HepG2 (cell line): ENCODE results near the gene HEMK1. TPM values are rescaled to one million over a fixed set of nuclear protein-coding genes. Genes with fewer than 3 reads are reported as not detected.

Experiments
- ATAC-seq: fragments of 200-7000 bp; cut with Tn5 transposase; 3 replicates; pipeline ENCODE4 v1.9.1; 2020; ENCODE audit warnings: mild to moderate bottlenecking, moderate library complexity
- BruUV-seq: library from RNA; stranded (reverse); fragments of 400-500 nt; replicated peaks from 2 replicates; lab custom pipeline; 2021; lab: Mats Ljungman, UMichigan
- CTCF ChIA-PET: fragments of 300-600 bp; formaldehyde crosslinking; extraction: SDS; loops from one replicate; lab custom pipeline; 2021; ENCODE audit warnings: low total read pairs, inconsistent platforms, low intra/inter-chr PET ratio; lab: Yijun Ruan, JAX
- POLR2A ChIA-PET: fragments of 350-600 bp; sonication (Branson Sonifier 250); formaldehyde crosslinking; loops from one replicate; lab custom pipeline; 2020; ENCODE audit warnings: antibody characterized with exemption, inconsistent platforms; lab: Yijun Ruan, JAX
- DNase-seq: peaks from one replicate; pipeline ENCODE4 v3.0.0-alpha.2; 2015; ENCODE audit warnings: low spot score
- FAIRE-seq: peaks from 3 replicates; lab custom pipeline; 2011; peaks lifted over from hg19 to GRCh38; lab: Jason Lieb, UNC
- H2AFZ ChIP-seq: one replicate; pipeline ENCODE4 v1.6.1; 2011; ENCODE audit warnings: low read length, inconsistent platforms
- H3K27ac ChIP-seq: fragments of 300-600 bp; 3 replicates; pipeline ENCODE4 v1.8.0; 2011; ENCODE audit warnings: mixed run types, mild to moderate bottlenecking, mixed read lengths, low read length, inconsistent platforms; ENCODE audit not compliant: insufficient read depth; ENCODE audit errors: extremely low read length
- H3K27me3 ChIP-seq, 2 experiments: fragments of 200-600 bp in 1 of 2; 2 replicates in 1 of 2; 3 replicates in 1 of 2; pipeline versions ENCODE4 v1.6.0 to v1.8.0; 2011; ENCODE audit warnings: low read length in 2 of 2, mild to moderate bottlenecking in 2 of 2, moderate library complexity in 2 of 2, inconsistent platforms in 1 of 2; ENCODE audit not compliant: insufficient read depth in 2 of 2, control insufficient read depth in 1 of 2
- H3K36me3 ChIP-seq, 2 experiments: fragments of 200-600 bp in 1 of 2; replicated peaks in 1 of 2; 2 replicates in 1 of 2; 3 replicates in 1 of 2; pipeline versions ENCODE4 v1.5.1 to v1.8.0; 2011; ENCODE audit warnings: low read length in 2 of 2, inconsistent platforms in 1 of 2; ENCODE audit not compliant: insufficient read depth in 2 of 2, control insufficient read depth in 1 of 2
- H3K4me1 ChIP-seq: 2 replicates; pipeline ENCODE4 v1.5.1; 2012; ENCODE audit warnings: low read length, inconsistent platforms; ENCODE audit not compliant: insufficient read depth
- H3K4me2 ChIP-seq: 2 replicates; pipeline ENCODE4 v1.6.0; 2011; ENCODE audit warnings: low read depth, low read length, inconsistent platforms
- H3K4me3 ChIP-seq, 3 experiments: fragments of 200-600 bp in 1 of 3; sonication (generic), shearing (Covaris generic) in 1 of 3; replicated peaks in 1 of 3; 2 replicates each; pipeline ENCODE4 v1.5.1; 2011 to 2016; ENCODE audit warnings: low read length in 3 of 3, inconsistent platforms in 2 of 3, low read depth in 2 of 3, mild to moderate bottlenecking in 2 of 3, control low read depth in 1 of 3, mixed read lengths in 1 of 3; ENCODE audit not compliant: insufficient read depth in 1 of 3
- H3K79me2 ChIP-seq: one replicate; pipeline ENCODE4 v1.6.1; 2011; ENCODE audit warnings: low read length, inconsistent platforms; ENCODE audit not compliant: insufficient read depth
- H3K9ac ChIP-seq: 2 replicates; pipeline ENCODE4 v1.6.0; 2011; ENCODE audit warnings: mild to moderate bottlenecking, low read depth, low read length, inconsistent platforms; ENCODE audit not compliant: insufficient read depth
- H3K9me3 ChIP-seq: 2 replicates; pipeline ENCODE4 v1.5.1; 2012; ENCODE audit warnings: mild to moderate bottlenecking, low read length
- H4K20me1 ChIP-seq: 2 replicates; pipeline ENCODE4 v1.6.0; 2011; ENCODE audit warnings: inconsistent platforms, mild to moderate bottlenecking, low read length, moderate library complexity; ENCODE audit not compliant: insufficient read depth
- HDAC2 ChIP-seq: sonication (generic); formaldehyde crosslinking; IDR thresholded peaks from 2 replicates; pipeline ENCODE4 v1.4.0; 2020; ENCODE audit warnings: missing genetic modification reagents
- TEAD2 ChIP-seq: sonication (generic); formaldehyde crosslinking; IDR thresholded peaks from 2 replicates; pipeline ENCODE4 v1.9.0; 2021; ENCODE audit warnings: missing genetic modification reagents
- YY1 ChIP-seq: IDR thresholded peaks from 2 replicates; pipeline ENCODE4 v1.6.1; 2011; ENCODE audit warnings: low read length, low read depth, moderate library complexity, mild to moderate bottlenecking; ENCODE audit not compliant: insufficient read depth, insufficient replicate concordance
- ZFY ChIP-seq: sonication (generic); formaldehyde crosslinking; IDR thresholded peaks from 2 replicates; pipeline ENCODE4 v1.4.0; 2020; ENCODE audit warnings: missing genetic modification reagents
- ZNF563 ChIP-seq: sonication (generic); formaldehyde crosslinking; IDR thresholded peaks from 2 replicates; pipeline ENCODE4 v1.8.0; 2022; ENCODE audit warnings: mild to moderate bottlenecking, moderate library complexity, missing genetic modification reagents
- ZNF569 ChIP-seq: sonication (generic); formaldehyde crosslinking; IDR thresholded peaks from 2 replicates; pipeline ENCODE4 v1.5.0; 2020; ENCODE audit warnings: mild to moderate bottlenecking, missing genetic modification reagents, moderate library complexity, borderline replicate concordance
- ZNF781 ChIP-seq: sonication (generic); formaldehyde crosslinking; IDR thresholded peaks from 2 replicates; pipeline ENCODE4 v1.5.1; 2020; ENCODE audit warnings: borderline replicate concordance, mild to moderate bottlenecking, missing genetic modification reagents; ENCODE audit errors: not compliant biosample characterization
- WGBS: methylation state at CpG from one replicate; pipeline ENCODE4 v1.1.6; 2017; ENCODE audit warnings: low lambda C conversion rate; 5-methylcytosine and 5-hydroxymethylcytosine counted together
- in situ Hi-C: cut with HindIII; loops from 2 replicates; pipeline ENCODE4 v1.10.0; 2017; ENCODE audit warnings: low pct_unique_long_range_greater_than_20kb; ENCODE audit not compliant: extremely low pct_ligation_motif_present
- intact Hi-C: fragments of 100-400 bp; cut with micrococcal nuclease; formaldehyde crosslinking; loops from one replicate; pipeline ENCODE4 v1.10.0; 2022; ENCODE audit not compliant: unreplicated experiment
- polyA plus RNA-seq, 8 experiments: library from polyadenylated mRNA; depleted of rRNA in 3 of 8; stranded (reverse) in 7 of 8; unstranded in 1 of 8; fragments of >200 nt; fragmentation: Illumina TruSeq in 4 of 8; extraction: Trizol in 4 of 8; gene quantifications; 2 replicates each; pipeline versions ENCODE4 v1.2.1 to v1.2.3, GENCODE V29; 2011 to 2016; ENCODE audit warnings: low read depth in 4 of 8, missing spikeins in 1 of 8, mixed read lengths in 1 of 8; ENCODE audit not compliant: insufficient read depth in 1 of 8
- total RNA-seq, 5 experiments: library from RNA; depleted of rRNA; stranded (reverse); fragments of >200 nt; fragmentation: Illumina TruSeq; extraction: Trizol; gene quantifications; 2 replicates each; pipeline ENCODE4 v1.2.3, GENCODE V29; 2016; ENCODE audit warnings: low read depth in 1 of 5
- TF ChIP-seq, protein P1 (sequence below): sonication (generic); formaldehyde crosslinking; IDR thresholded peaks from 2 replicates; pipeline ENCODE4 v1.4.0; 2020; ENCODE audit warnings: missing genetic modification reagents
- TF ChIP-seq, protein P2 (sequence below): sonication (generic); formaldehyde crosslinking; IDR thresholded peaks from 2 replicates; pipeline ENCODE4 v1.5.1; 2020; ENCODE audit warnings: mild to moderate bottlenecking, missing genetic modification reagents, borderline replicate concordance
- TF ChIP-seq, protein P3 (sequence below): sonication (generic); formaldehyde crosslinking; IDR thresholded peaks from 2 replicates; pipeline ENCODE4 v1.5.0; 2020; ENCODE audit warnings: mild to moderate bottlenecking, low read depth, missing genetic modification reagents, borderline replicate concordance

The HEMK1 gene
- total and polyA plus RNA-seq, 2 of the 13 experiments (the other 11 are each of a cell fraction or from before 2014, with no cell fraction given): 9.8 to 12.6 TPM

DNA sequence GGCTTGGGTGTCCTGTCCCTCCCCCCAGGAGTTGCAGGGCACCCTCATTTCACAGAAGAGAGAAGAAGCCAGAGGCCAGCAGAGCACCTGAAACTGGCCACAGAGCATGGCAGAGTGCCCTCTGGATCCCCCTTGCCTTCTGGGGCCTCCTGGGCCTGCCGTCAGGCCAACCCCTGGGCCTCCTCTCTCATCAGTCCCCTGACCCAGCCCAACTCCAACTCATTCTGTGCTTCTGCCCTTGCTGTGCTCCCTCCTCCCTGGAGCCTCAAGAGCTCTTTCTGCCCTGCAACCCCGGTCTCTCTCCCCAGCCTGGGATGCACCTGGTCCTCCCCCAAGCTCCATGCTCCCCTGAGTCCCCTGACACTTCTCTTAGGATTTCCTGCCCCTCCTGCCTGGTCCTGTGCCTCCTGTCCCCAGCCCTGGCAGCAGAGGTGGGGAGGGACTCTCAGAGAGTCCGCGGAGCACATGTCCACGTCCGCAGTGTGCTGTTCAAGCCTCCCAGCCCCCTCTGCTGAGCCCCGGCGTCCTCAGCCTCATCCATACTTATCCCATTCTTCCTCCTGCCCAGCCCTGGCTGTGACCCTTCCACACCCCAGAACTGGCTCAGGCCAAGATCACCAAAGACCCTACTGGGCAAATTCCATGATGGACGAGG is 35.4 kb upstream of the HEMK1 start:
- Histone ChIP-seq H3K4me3 (no peak overlapping the region), H2AFZ (no peak overlapping the region), H3K36me3 (no peaks in the 10 kb centered on the region), H4K20me1 (no peaks in the 10 kb centered on the region), H3K9me3 (no peaks in the 10 kb centered on the region), H3K4me1 (no peaks in the 10 kb centered on the region), H3K4me2 (no peak overlapping the region), H3K79me2 (no peaks in the 10 kb centered on the region), H3K9ac (no peak overlapping the region), H3K27ac (no peak overlapping the region), H3K27me3 (peaks cover 7 to 85% of the 10 kb centered on the region in 2 experiments; a peak in 4 of 5 replicates)
- 2% methylated on average over 9 of the region's 9 CpGs for WGBS
- POLR2A ChIA-PET: no interaction called here
- CTCF ChIA-PET: no interaction called here
- DNase-seq: no peak
- no peak for FAIRE-seq
- in situ Hi-C loops: no loop called here
- ATAC-seq: no peak
- intact Hi-C loops: no loop called here
- no TSS peak for BruUV-seq
- TF ChIP-seq, protein P1, sequence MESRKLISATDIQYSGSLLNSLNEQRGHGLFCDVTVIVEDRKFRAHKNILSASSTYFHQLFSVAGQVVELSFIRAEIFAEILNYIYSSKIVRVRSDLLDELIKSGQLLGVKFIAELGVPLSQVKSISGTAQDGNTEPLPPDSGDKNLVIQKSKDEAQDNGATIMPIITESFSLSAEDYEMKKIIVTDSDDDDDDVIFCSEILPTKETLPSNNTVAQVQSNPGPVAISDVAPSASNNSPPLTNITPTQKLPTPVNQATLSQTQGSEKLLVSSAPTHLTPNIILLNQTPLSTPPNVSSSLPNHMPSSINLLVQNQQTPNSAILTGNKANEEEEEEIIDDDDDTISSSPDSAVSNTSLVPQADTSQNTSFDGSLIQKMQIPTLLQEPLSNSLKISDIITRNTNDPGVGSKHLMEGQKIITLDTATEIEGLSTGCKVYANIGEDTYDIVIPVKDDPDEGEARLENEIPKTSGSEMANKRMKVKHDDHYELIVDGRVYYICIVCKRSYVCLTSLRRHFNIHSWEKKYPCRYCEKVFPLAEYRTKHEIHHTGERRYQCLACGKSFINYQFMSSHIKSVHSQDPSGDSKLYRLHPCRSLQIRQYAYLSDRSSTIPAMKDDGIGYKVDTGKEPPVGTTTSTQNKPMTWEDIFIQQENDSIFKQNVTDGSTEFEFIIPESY (CRISPR knock-in tag): no peak
- TF ChIP-seq ZNF569 (CRISPR knock-in tag) (no peak), TEAD2 (CRISPR knock-in tag) (no peak), YY1 (no peak), ZNF781 (CRISPR knock-in tag) (no peak), HDAC2 (CRISPR knock-in tag) (no peak), ZFY (no peak), ZNF563 (no peak)
- TF ChIP-seq, protein P2, sequence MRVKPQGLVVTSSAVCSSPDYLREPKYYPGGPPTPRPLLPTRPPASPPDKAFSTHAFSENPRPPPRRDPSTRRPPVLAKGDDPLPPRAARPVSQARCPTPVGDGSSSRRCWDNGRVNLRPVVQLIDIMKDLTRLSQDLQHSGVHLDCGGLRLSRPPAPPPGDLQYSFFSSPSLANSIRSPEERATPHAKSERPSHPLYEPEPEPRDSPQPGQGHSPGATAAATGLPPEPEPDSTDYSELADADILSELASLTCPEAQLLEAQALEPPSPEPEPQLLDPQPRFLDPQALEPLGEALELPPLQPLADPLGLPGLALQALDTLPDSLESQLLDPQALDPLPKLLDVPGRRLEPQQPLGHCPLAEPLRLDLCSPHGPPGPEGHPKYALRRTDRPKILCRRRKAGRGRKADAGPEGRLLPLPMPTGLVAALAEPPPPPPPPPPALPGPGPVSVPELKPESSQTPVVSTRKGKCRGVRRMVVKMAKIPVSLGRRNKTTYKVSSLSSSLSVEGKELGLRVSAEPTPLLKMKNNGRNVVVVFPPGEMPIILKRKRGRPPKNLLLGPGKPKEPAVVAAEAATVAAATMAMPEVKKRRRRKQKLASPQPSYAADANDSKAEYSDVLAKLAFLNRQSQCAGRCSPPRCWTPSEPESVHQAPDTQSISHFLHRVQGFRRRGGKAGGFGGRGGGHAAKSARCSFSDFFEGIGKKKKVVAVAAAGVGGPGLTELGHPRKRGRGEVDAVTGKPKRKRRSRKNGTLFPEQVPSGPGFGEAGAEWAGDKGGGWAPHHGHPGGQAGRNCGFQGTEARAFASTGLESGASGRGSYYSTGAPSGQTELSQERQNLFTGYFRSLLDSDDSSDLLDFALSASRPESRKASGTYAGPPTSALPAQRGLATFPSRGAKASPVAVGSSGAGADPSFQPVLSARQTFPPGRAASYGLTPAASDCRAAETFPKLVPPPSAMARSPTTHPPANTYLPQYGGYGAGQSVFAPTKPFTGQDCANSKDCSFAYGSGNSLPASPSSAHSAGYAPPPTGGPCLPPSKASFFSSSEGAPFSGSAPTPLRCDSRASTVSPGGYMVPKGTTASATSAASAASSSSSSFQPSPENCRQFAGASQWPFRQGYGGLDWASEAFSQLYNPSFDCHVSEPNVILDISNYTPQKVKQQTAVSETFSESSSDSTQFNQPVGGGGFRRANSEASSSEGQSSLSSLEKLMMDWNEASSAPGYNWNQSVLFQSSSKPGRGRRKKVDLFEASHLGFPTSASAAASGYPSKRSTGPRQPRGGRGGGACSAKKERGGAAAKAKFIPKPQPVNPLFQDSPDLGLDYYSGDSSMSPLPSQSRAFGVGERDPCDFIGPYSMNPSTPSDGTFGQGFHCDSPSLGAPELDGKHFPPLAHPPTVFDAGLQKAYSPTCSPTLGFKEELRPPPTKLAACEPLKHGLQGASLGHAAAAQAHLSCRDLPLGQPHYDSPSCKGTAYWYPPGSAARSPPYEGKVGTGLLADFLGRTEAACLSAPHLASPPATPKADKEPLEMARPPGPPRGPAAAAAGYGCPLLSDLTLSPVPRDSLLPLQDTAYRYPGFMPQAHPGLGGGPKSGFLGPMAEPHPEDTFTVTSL (CRISPR knock-in tag): no peak
- TF ChIP-seq, protein P3, sequence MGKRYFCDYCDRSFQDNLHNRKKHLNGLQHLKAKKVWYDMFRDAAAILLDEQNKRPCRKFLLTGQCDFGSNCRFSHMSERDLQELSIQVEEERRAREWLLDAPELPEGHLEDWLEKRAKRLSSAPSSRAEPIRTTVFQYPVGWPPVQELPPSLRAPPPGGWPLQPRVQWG (CRISPR knock-in tag): no peak
